HFFc6 (cell line): ENCODE results near the gene DCHS1. TPM values are rescaled to one million over a fixed set of nuclear protein-coding genes. Genes with fewer than 3 reads are reported as not detected.

ENCODE experiments used
- DNase-seq: peaks from one replicate; pipeline ENCODE4 v3.0.0-alpha.2; 2018
- H3K27ac Mint-ChIP-seq: 2 replicates; pipeline ENCODE4 v1.8.0; 2020; ENCODE audit warnings: mild to moderate bottlenecking, mixed read lengths
- H3K27me3 Mint-ChIP-seq: 2 replicates; pipeline ENCODE4 v1.8.0; 2021; ENCODE audit warnings: mild to moderate bottlenecking, moderate library complexity, mixed read lengths; ENCODE audit not compliant: insufficient read depth
- H3K36me3 Mint-ChIP-seq: 2 replicates; pipeline ENCODE4 v1.8.0; 2021; ENCODE audit warnings: low read depth, mixed read lengths
- H3K4me1 Mint-ChIP-seq: 2 replicates; pipeline ENCODE4 v1.8.0; 2020; ENCODE audit warnings: low read depth, mixed read lengths
- H3K4me3 Mint-ChIP-seq: 2 replicates; pipeline ENCODE4 v1.8.0; 2020; ENCODE audit warnings: mild to moderate bottlenecking, moderate library complexity, mixed read lengths
- H3K9me3 Mint-ChIP-seq: 2 replicates; pipeline ENCODE4 v1.8.0; 2020; ENCODE audit warnings: mild to moderate bottlenecking, mixed read lengths
- CTCF ChIP-seq: fragments of 200-600 bp; sonication (generic); IDR thresholded peaks from 2 replicates; pipeline ENCODE4 v1.5.0; 2021; ENCODE audit warnings: antibody characterized with exemption, mild to moderate bottlenecking
- total RNA-seq, 6 experiments: library from RNA; stranded (reverse); fragmentation: NEBNext Ultra II Directional; extraction: Animal tissue kit (Norgen Biotek cat#: 25700); gene quantifications; 2 replicates in 1 of 6; 3 replicates in 5 of 6; pipeline ENCODE4 v1.2.3, GENCODE V29; 2021

DCHS1 gene
- total RNA-seq, 6 experiments from 2014 or later: 1.4 to 2.8 (median 2.3) TPM

DNA sequence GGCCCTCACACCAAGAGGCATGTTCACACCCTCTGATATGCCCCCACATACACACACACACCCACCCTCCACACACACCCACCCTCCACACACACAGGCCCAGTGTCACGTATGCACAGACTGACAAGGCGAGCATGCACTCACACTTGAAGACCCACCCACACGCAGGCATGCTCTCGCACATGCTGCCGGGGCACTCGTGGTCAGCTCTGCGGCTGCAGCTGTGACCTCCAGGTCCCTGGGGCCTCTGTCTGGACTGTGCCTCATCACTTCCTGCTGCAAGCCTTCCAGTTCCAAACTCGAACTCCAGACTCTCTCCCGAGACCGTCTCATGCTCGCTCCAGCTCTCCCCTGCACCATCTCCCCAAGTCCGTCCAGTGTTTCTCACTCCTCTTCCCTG lies 9.5 kb downstream of the DCHS1 start:
- H3K36me3 Mint-ChIP-seq: no peaks in the 10 kb centered on the region
- no peak overlapping the region for H3K4me3 Mint-ChIP-seq
- no peaks in the 10 kb centered on the region for H3K4me1 Mint-ChIP-seq
- no peak for TF ChIP-seq CTCF
- H3K27me3 Mint-ChIP-seq: peaks cover 2% of the 10 kb centered on the region; the same call in 1 of the 2 replicates
- H3K27ac Mint-ChIP-seq: no peak overlapping the region
- DNase-seq: peak; percentile 65
- no peaks in the 10 kb centered on the region for H3K9me3 Mint-ChIP-seq

DNA sequence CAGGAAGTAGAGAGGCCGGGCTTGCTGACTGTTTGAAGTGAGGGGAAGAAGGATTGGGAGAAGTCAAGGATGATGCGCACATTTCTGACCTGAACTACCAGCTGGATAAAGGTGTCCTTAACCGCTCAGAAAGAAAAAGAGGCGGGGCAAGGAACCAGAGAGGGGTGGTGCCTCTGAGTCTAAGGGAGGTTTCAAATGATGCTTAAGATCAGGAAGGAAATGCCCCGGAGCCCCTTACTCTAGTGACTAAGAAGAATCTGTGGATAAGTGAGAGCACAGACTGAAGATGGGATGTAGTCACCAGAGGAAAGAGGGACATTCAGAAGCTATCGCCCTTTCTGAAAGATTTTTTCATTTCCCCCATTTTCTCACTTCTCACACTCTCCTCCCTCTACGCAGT lies 12.7 kb downstream of the DCHS1 start:
- Mint-ChIP-seq H3K4me1 (no peaks in the 10 kb centered on the region), H3K27me3 (peaks cover 2% of the 10 kb centered on the region; the same call in 1 of the 2 replicates), H3K9me3 (no peaks in the 10 kb centered on the region), H3K36me3 (no peaks in the 10 kb centered on the region), H3K4me3 (no peak overlapping the region), H3K27ac (no peak overlapping the region)
- TF ChIP-seq CTCF: no peak
- DNase-seq: no peak

DNA sequence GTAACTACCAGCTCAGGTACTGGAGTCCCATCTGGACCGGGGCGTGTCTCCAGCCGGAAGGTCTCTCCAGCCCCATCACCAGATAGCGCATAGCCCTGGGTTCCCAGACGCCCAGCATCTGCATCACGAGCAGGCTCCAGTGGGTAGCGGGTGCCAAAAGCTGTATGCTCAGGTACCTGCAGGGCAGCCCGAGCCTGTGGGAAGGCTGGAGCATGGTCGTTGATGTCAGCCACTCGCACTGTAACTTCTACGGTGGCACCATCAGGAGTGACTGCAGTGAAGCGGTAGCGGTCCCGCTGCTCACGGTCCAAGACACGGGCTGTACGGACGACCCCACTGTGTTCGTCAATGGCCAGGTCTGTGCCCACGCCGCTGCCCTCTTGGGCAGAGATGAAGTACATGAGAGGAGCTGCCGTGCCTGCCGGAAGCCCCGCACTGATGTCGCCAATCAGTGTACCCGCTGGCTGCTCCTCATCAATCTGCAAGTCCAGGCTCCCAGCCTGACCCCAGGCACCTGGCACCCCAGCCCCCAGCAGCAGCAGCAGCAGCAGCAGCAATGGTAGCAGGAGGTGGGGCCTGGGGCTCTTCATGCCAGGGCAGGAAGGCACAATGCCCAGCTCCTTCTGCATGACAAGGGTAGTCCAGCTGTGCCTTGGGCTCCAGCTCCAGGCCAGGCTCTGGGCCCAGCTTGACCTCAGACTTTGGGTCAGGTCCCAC lies 14.5 kb downstream of the DCHS1 start:
- no peaks in the 10 kb centered on the region for H3K4me1 Mint-ChIP-seq
- peaks cover 2% of the 10 kb centered on the region; the same call in 1 of the 2 replicates for H3K27me3 Mint-ChIP-seq
- TF ChIP-seq CTCF: no peak
- no peak overlapping the region for H3K27ac Mint-ChIP-seq
- no peaks in the 10 kb centered on the region for H3K9me3 Mint-ChIP-seq
- no peaks in the 10 kb centered on the region for H3K36me3 Mint-ChIP-seq
- no peak overlapping the region for H3K4me3 Mint-ChIP-seq
- DNase-seq: no peak

DNA sequence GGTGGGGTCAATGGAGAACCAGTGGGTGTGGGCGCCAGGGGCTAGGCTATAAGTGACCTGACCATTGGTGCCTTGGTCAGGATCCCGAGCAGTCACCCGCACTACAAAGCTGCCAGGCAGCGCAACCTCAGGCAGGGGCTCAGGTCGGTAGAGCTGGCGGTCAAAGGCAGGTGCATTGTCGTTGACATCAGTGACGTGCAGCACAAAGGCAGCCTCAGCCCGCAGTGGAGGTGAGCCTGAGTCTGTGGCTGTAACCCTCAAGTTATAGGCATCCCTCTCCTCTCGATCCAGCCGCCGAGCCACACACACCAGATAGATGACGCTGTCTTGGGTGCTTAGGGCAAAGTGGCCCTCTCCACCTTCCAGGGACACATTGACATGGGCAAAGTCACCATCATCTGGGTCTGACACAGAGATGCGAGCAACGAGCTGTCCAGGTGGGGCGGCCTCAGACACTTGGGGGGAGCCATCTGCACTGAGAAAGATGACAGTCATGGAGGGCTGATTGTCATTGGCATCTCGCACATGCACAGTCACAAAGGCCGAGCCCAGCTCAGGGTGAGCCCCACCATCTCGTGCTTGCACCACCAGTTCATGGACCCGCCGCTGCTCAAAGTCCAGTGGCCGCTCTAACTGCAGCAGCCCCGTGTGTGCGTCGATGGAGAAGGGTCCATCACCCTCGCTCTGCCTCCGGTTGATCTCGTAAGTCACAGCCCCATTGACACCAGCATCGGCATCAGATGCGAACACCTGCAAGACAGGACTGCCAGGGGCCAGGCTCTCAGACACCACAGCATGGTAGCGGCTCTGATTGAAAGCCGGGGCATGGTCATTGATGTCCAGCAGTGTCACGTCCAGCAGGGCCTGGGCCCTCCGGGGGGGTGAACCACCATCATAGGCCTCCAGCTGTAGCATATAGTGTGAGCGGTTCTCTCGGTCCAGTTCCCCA lies 15.3 kb downstream of the DCHS1 start:
- H3K4me1 Mint-ChIP-seq: no peaks in the 10 kb centered on the region

GRCh38 chr11:6638429-6638828 lies 17.2 kb downstream of the DCHS1 start:
- no peak for TF ChIP-seq CTCF
- Mint-ChIP-seq H3K4me1 (no peaks in the 10 kb centered on the region), H3K27ac (no peak overlapping the region), H3K36me3 (no peaks in the 10 kb centered on the region), H3K9me3 (no peaks in the 10 kb centered on the region), H3K4me3 (no peak overlapping the region), H3K27me3 (no peaks in the 10 kb centered on the region)
- no peak for DNase-seq

More for the DNA sequence above, 15.3 kb downstream of the DCHS1 start:
- TF ChIP-seq CTCF: no peak
- H3K9me3 Mint-ChIP-seq: no peaks in the 10 kb centered on the region
- H3K27me3 Mint-ChIP-seq: no peaks in the 10 kb centered on the region
- no peak overlapping the region for H3K27ac Mint-ChIP-seq
- H3K4me3 Mint-ChIP-seq: no peak overlapping the region
- H3K36me3 Mint-ChIP-seq: no peaks in the 10 kb centered on the region
- no peak for DNase-seq
